ENCODE measurements around the gene DUSP3. TPM values are rescaled to one million over a fixed set of nuclear protein-coding genes. Genes with fewer than 3 reads are reported as not detected.

DUSP3 gene
- 79.4 TPM for total RNA-seq

GRCh38 chr17:43778337-43779144 is at the start of gene DUSP3:
TSS of gene DUSP3 (minus strand) at chr17:43778977. CDS start at chr17:43778924, 53 bp downstream.
- peak; percentile 99 for DNase-seq (ENCODE audit: low spot score)
- ATAC-seq = peak; percentile 90

DNA sequence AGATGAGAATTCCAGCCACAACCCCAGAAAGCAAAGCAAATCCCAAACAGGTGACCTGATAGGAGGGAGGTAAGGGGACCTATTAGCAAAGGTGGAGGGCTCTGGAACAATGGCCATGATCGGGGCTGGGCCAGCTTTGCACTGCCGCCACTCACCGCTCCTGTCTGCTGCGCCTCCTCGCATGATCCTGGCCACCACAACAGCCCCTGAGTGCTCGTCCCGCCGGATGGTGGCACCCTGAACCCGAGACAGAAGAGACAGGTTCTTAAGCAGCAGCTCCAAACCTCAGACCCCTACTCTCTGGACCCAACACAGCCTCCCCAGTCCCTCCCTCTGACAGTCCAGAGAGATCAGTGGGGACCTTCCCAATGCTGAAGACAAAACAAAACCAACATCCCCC is 48.8 kb upstream of the DUSP3 start:
- DNase-seq (ENCODE audit: low spot score) (no peak), ATAC-seq (no peak)

GRCh38 chr17:43826206-43826605 is 47.4 kb upstream of the DUSP3 start:
- no peak for DNase-seq (ENCODE audit: low spot score)
- ATAC-seq = no peak

DNA sequence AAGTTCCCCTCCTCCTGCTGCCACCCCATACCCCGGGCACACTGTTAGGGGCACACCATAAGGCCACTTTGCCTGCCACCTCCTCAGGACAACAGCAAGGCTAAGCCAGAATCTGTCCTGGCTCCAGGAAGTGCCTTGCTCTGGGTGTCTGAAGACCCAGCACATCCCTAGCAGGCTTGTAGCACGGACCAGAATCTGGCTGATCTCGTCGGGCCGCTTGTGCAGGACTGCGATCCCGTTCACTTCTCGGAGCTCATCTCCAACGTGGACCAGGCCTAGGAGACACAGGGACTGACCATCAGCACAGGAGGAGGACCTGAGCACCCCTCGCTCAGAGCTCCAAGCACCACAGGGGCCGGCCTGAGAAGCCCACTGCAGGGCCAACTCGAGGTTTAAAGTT is 46.8 kb upstream of the DUSP3 start:
- ATAC-seq = no peak
- DNase-seq (ENCODE audit: low spot score) = no peak

- no peak for DNase-seq (ENCODE audit: low spot score)
- ATAC-seq = no peak
These were observed 44.7 kb upstream of the DUSP3 start for GRCh38 chr17:43823350-43824084.

GRCh38 chr17:43822570-43823190 is 43.9 kb upstream of the DUSP3 start:
- DNase-seq (ENCODE audit: low spot score) (no peak), ATAC-seq (no peak)

- ATAC-seq = no peak
- DNase-seq (ENCODE audit: low spot score) = no peak
These were observed 42.0 kb upstream of the DUSP3 start for GRCh38 chr17:43820759-43821158.

DNA sequence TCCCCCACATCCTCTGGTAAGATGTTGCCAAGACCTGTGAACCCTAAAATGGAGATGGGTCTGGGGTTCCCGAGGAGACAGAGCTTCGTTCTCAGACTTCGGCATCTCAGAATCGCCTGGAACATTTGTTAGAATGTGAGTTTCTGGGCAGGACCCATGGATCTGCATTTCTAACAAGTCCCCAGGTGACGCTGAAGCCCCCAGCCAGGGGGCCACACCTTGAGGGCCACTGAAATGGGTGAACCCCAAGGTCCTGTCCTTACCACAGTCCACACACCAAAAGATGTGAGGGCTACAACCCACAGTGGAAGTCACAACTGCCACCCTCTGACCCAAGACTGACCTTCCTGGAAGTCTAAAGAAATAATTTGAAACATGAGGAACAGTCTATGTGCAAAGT is 40.2 kb upstream of the DUSP3 start:
- DNase-seq (ENCODE audit: low spot score) = peak; percentile 21
- ATAC-seq = no peak

GRCh38 chr17:43817826-43818225 is 39.0 kb upstream of the DUSP3 start:
- ATAC-seq = no peak

DNA sequence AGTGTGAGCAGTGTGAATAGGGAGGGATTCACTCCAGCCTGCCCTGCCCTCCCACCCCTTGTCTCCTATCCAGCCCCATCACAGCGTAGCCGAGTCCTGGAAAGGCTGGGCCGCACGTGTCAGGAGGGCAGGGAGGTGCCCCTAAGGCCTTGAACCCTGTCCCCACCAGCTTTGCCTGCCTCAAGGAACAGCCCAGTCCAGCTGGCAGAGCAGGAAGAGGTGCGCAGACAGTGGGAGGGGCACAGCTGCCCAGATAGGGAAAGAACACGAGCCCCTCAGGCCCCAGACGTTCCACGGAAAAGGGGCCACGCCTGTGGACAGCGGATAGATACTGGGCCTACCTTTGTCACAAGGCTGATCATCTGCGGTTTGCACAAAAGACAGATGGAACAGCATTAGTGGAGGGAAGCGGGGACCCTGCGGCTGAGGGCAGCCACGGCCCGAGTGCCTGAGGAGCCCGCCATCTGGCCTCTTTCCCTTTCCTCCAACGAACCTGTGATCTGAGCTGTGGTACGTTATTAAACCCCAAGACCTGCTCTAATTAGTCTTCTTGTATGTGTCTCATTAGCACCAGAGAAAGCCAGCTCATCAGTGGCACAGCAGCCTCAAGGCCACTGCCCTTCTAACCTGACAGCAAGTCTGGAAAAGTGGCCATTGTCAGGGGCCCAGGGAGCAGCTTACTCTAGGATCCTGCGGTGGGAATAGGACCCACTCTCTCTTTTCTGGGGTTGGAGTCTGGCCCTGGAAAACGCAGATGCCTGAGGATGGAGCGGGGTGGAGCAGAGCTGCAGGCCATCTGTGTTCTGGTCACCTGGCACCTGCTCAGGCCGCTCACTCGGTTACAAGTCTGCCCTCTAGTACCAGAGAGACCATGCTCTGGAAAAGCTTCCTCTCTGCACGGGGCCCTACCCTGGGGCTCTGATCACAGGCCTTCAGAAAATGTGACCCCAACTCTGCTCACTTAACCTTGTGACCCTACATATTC is 37.9 kb upstream of the DUSP3 start:
- ATAC-seq (no peak), DNase-seq (ENCODE audit: low spot score) (peak; percentile 33)

More at GRCh38 chr17:43817826-43818225, 39.0 kb upstream of the DUSP3 start:
- DNase-seq (ENCODE audit: low spot score) = peak; percentile 7

DNA sequence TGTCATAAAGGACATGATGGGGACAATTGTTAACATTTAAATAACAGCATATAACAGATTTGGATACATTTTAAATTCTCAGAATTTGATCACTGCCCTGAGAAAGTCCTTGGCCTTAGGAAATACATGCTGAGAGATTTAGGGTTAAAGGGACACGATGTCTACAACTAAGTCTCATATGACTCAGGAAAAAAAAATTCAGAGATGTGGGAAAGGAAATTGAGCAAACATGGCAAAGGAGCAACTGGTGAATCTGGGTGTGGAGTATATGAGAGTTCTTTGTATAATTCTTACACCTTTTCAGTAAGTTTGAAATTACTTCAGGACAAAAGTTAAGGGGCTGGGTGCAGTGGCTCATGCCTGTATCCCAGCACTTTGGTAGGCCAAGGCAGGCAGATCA is 35.9 kb upstream of the DUSP3 start:
- ATAC-seq (no peak), DNase-seq (ENCODE audit: low spot score) (no peak)

DNA sequence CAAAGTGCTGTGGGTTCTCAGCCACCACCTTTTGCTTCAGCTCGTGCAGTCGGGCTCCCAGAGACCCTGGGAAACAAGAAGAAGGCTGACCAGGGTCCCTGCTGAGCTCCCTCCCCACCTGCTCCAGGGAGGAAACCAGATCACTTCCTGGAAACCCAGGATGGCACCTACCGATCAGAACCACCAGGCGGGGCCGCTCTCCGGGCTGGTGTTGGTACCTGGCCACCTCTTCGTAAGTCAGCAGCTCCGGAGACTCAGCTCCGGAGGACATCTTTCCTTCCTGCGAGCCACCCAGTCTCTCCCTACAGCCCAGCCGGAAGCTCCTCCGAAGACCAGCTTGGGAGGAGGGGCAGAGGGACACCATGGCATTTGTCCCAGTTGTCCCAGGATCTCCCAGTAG is 35.2 kb upstream of the DUSP3 start:
- no peak for ATAC-seq
- peak; percentile 39 for DNase-seq (ENCODE audit: low spot score)

- ATAC-seq = no peak
- peak; percentile 26 for DNase-seq (ENCODE audit: low spot score)
These were observed 34.6 kb upstream of the DUSP3 start for GRCh38 chr17:43813386-43813785.

DNA sequence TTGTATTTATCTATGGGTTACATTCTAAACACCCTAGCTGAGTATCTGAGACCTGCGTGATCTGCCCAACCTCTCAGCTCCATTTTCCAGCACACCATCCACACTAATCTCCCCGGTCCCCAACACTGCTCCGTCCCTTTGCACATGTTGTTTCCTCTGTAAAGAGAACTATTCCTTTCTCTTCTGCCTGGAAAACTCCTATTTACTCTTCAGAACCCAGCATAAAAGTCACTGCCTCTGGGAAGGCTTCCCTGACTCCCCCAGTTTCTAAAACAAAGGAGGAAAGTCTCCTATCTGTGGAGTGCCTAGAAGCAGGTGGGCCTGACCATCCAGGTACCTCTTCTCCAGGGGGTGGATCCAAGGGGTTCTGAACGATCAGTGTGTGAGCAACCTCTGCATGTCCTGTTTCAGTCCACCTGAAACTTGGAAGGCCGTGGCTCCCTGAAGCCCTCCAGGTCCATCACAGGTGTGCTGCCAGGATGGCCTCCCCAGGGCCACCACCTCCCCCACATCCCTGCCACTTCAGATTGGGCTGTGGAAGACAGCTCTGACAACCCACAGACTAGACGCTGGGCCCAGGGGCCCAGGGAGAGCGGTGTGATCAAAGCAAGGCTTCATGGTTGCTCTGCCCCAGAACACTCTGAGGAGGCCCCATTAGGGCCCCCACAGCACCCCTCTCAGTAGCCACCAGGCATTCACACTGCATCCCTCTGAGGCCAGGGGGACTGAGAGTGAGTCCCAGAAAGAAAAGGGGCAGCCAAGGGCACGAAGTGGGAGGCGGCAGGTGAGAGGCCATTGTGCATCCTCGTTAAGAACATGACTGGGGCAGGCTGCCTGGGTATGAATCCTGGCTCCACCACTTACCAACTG is 33.9 kb upstream of the DUSP3 start:
- ATAC-seq = no peak
- DNase-seq (ENCODE audit: low spot score) = peak; percentile 28

- no peak for ATAC-seq
- no peak for DNase-seq (ENCODE audit: low spot score)
These were observed 32.0 kb upstream of the DUSP3 start for GRCh38 chr17:43810823-43811222.

GRCh38 chr17:43810226-43810715 is 31.5 kb upstream of the DUSP3 start:
- ATAC-seq (no peak), DNase-seq (ENCODE audit: low spot score) (peak; percentile 22)

DNA sequence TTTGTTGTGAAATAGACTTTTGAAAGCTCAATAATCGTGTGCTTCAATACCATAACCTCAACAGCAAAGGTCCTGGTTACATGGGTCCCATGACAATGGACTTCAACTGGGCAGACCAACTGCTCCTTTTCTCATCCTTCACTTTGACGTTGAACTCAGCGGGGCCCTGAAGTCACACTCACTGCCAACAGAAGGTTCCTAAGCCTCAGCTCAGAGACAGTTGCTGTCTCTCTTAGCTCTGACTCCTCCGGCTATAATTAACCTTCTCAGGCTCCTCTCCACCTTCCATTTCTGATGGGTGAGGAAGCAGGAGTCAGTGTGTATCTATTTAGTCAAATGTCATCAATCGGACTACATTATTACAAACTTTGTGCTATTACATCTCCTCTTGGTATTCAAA is 30.3 kb upstream of the DUSP3 start:
- DNase-seq (ENCODE audit: low spot score) (no peak), ATAC-seq (no peak)

GRCh38 chr17:43808076-43808475 is 29.3 kb upstream of the DUSP3 start:
- DNase-seq (ENCODE audit: low spot score) (no peak), ATAC-seq (no peak)

DNA sequence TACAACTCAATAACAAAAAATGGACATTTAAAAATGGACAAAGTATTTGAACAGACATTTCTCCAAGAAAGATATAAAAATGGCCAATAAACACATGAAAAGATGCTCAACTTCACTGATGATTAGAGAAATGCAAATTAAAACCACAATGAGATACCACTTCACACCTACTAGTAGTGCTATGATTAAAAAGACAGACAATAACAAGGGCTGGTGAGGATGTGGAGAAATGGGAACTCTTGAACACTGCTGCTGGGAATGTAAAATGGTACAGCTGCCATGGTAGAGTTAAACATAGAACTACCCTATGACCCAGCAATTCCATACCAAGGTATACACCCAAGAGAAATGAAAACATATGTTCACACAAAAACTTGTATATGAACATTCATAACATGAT is 26.3 kb upstream of the DUSP3 start:
- ATAC-seq (no peak), DNase-seq (ENCODE audit: low spot score) (no peak)

All from left lobe of liver (tissue), 2 donors.